Measurements from ENCODE around the gene GINS1.

DNA sequence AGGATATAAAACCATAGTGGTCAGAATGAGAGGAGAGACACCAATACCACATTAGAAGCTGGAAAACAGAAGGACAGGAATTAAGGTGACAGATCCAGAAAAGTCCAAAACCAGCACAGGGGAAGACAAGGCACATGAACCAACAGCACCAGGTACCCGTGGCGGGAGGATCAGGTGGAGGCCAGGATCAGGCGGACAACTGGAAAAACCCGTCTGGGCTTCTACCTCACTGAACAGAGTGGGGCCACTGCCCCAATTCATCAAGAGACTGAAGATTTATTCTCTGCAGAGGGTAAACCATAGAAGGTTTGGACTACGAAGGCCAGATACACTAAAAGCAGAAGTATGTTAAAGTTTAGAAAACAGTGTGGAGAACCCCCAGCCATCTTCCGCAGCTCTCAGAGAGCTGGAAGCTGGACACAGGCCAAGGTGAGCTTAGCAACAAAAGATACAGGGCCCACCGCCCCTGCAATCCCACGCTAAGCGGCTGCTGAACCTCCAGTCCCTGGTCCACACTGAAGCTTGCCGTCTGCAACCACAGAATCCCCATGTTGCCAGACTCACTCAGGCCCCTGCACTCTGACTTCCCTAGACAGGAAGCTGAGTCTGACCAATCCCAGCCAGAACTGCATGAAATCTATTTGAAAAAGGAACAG lies 46.7 kb upstream of the GINS1 start:
- TF ChIP-seq, protein P1, sequence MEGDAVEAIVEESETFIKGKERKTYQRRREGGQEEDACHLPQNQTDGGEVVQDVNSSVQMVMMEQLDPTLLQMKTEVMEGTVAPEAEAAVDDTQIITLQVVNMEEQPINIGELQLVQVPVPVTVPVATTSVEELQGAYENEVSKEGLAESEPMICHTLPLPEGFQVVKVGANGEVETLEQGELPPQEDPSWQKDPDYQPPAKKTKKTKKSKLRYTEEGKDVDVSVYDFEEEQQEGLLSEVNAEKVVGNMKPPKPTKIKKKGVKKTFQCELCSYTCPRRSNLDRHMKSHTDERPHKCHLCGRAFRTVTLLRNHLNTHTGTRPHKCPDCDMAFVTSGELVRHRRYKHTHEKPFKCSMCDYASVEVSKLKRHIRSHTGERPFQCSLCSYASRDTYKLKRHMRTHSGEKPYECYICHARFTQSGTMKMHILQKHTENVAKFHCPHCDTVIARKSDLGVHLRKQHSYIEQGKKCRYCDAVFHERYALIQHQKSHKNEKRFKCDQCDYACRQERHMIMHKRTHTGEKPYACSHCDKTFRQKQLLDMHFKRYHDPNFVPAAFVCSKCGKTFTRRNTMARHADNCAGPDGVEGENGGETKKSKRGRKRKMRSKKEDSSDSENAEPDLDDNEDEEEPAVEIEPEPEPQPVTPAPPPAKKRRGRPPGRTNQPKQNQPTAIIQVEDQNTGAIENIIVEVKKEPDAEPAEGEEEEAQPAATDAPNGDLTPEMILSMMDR (IDR thresholded peaks at IDR 0.05; ENCODE audit: borderline replicate concordance, extremely low read depth, low read length, poor library complexity, severe bottlenecking): no peak
- no peak for TF ChIP-seq EZH2 (IDR thresholded peaks at IDR 0.05; ENCODE audit: borderline replicate concordance, low read depth, low read length, severe bottlenecking)

Measured in DND-41 (cell line).